Ovary (tissue), 9 donors: Measurements from ENCODE around the gene MB. TPM values are rescaled to one million over a fixed set of nuclear protein-coding genes. Genes with fewer than 3 reads are reported as not detected.

Source experiments
- DNase-seq, 5 donors: peaks; one replicate each; pipeline ENCODE4 v3.0.0-alpha.2; 2019 to 2020
- H3K27ac ChIP-seq, 2 donors: fragments of 200-600 bp; one replicate each; pipeline versions ENCODE4 v1.5.1 to v1.8.0; 2019 to 2022
- H3K27me3 ChIP-seq: fragments of 200-600 bp; one replicate; pipeline ENCODE4 v1.8.0; 2022
- H3K36me3 ChIP-seq: fragments of 200-600 bp; sonication (generic); one replicate; pipeline ENCODE4 v1.5.1; 2019
- H3K4me1 ChIP-seq: one replicate; pipeline ENCODE4 v1.8.1; 2013; ENCODE audit warnings: mild to moderate bottlenecking, moderate library complexity; ENCODE audit not compliant: insufficient read depth
- H3K4me3 ChIP-seq: fragments of 200-600 bp; sonication (generic); one replicate; pipeline ENCODE4 v1.5.1; 2017
- H3K9me3 ChIP-seq, 2 donors: fragments of 200-600 bp in 1 of 2; sonication (generic) in 1 of 2; one replicate each; pipeline versions ENCODE4 v1.5.1 to v1.8.1; 2013 to 2019; ENCODE audit warnings: mild to moderate bottlenecking in 1 of 2, moderate library complexity in 1 of 2
- EP300 ChIP-seq: sonication (generic); formaldehyde crosslinking; IDR thresholded peaks from one replicate; pipeline ENCODE4 v1.6.1; 2017; ENCODE audit warnings: antibody characterized with exemption
- POLR2A ChIP-seq: fragments of 450-650 bp; IDR thresholded peaks from one replicate; pipeline ENCODE4 v1.6.1; 2017; ENCODE audit warnings: antibody characterized with exemption, mild to moderate bottlenecking, moderate library complexity
- WGBS, 3 donors: extraction: QIAGEN DNeasy Blood & Tissue Kit in 1 of 3; methylation state at CpG; one replicate each; pipeline versions ENCODE4 v1.1.5 to v1.1.7; 2013 to 2017; 5-methylcytosine and 5-hydroxymethylcytosine counted together
- intact Hi-C, 4 donors: fragments of 100-400 bp; cut with DNase I; formaldehyde crosslinking; loops; one replicate each; pipeline versions ENCODE4 v1.11.0 to v1.15.1; 2022 to 2023
- polyA plus RNA-seq, 2 donors: library from polyadenylated mRNA; stranded (reverse); fragments of 200-250 nt in 1 of 2; fragments of 350-450 nt in 1 of 2; fragmentation: Illumina TruSeq in 1 of 2; extraction: RNeasy Lipid Tissue Mini Kit (QIAGEN cat#74804) in 1 of 2; gene quantifications; one replicate each; pipeline ENCODE4 v1.2.3, GENCODE V29; 2013 to 2014
- total RNA-seq, 7 donors: library from RNA; depleted of rRNA in 2 of 7; stranded (reverse); fragments of >200 nt in 2 of 7; fragmentation: NEBNext Ultra II Directional in 3 of 7; extraction: Animal tissue kit (Norgen Biotek cat#: 25700) in 3 of 7; gene quantifications; one replicate each; pipeline versions ENCODE4 v1.1.0 to v1.2.4, GENCODE V29; 2016 to 2023
- TF ChIP-seq, protein P1 (sequence below), 3 donors: fragments of 450-650 bp in 2 of 3; fragments of 200-600 bp in 1 of 3; IDR thresholded peaks; one replicate each; pipeline versions ENCODE4 v1.5.1 to v1.8.0; 2016 to 2022; ENCODE audit warnings: antibody characterized with exemption in 3 of 3, mild to moderate bottlenecking in 1 of 3
- donor health status: DM: no; HTN: no; CAD: no; lungs with moderate emphysema.
- donor health status: DM: no; HTN: no; CAD: no.
- donor health status: Bipolar disorder and iron deficiency.
- donor health status: DM: yes; HTN: yes; CAD: no.
- donor health status: DM: no; HTN: no; CAD: no.
- donor health status: DM: yes; HTN: yes; CAD: no.

The MB gene
- total and polyA plus RNA-seq, 9 donors: 1.3 to 3.0 (median 1.9) TPM; not detected in 3

- H3K27ac ChIP-seq: no peak overlapping the region
- WGBS, 3 donors: 66 to 85% (median 74%) methylated on average over 1 of the region's 1 CpG
- no peak for DNase-seq
- H3K36me3 ChIP-seq: no peaks in the 10 kb centered on the region
- no peaks in the 10 kb centered on the region for H3K9me3 ChIP-seq
- peaks cover 8% of the 10 kb centered on the region for H3K4me1 ChIP-seq
- intact Hi-C loops: no loop called here
- H3K4me3 ChIP-seq: no peak overlapping the region
- no peak for TF ChIP-seq POLR2A
- TF ChIP-seq, protein P1, sequence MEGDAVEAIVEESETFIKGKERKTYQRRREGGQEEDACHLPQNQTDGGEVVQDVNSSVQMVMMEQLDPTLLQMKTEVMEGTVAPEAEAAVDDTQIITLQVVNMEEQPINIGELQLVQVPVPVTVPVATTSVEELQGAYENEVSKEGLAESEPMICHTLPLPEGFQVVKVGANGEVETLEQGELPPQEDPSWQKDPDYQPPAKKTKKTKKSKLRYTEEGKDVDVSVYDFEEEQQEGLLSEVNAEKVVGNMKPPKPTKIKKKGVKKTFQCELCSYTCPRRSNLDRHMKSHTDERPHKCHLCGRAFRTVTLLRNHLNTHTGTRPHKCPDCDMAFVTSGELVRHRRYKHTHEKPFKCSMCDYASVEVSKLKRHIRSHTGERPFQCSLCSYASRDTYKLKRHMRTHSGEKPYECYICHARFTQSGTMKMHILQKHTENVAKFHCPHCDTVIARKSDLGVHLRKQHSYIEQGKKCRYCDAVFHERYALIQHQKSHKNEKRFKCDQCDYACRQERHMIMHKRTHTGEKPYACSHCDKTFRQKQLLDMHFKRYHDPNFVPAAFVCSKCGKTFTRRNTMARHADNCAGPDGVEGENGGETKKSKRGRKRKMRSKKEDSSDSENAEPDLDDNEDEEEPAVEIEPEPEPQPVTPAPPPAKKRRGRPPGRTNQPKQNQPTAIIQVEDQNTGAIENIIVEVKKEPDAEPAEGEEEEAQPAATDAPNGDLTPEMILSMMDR (IDR thresholded peaks at IDR 0.05): no peak
- TF ChIP-seq EP300: no peak
- H3K27me3 ChIP-seq: no peaks in the 10 kb centered on the region
Observed at GRCh38 chr22:35560824-35561223, 56.3 kb downstream of the MB start.

GRCh38 chr22:35560366-35560765 is 56.8 kb downstream of the MB start:
- Histone ChIP-seq H3K4me3 (no peak overlapping the region), H3K36me3 (no peaks in the 10 kb centered on the region), H3K4me1 (peaks cover 5% of the 10 kb centered on the region), H3K9me3 (no peaks in the 10 kb centered on the region), H3K27me3 (no peaks in the 10 kb centered on the region), H3K27ac (no peak overlapping the region)
- intact Hi-C loops: no loop called here
- WGBS, 3 donors: 56 to 67% (median 65%) methylated on average over 5 of the region's 5 CpGs
- TF ChIP-seq, protein P1 (IDR thresholded peaks at IDR 0.05): no peak
- TF ChIP-seq EP300 (no peak), POLR2A (no peak)
- DNase-seq: no peak

- Histone ChIP-seq H3K27ac (no peak overlapping the region), H3K4me3 (no peak overlapping the region), H3K27me3 (no peaks in the 10 kb centered on the region), H3K9me3 (no peaks in the 10 kb centered on the region), H3K36me3 (no peaks in the 10 kb centered on the region), H3K4me1 (no peaks in the 10 kb centered on the region)
- intact Hi-C loops: no loop called here
- TF ChIP-seq EP300: no peak
- no peak for TF ChIP-seq POLR2A
- TF ChIP-seq, protein P1 (IDR thresholded peaks at IDR 0.05): no peak
- 80 to 84% (median 82%) methylated on average over 2 of the region's 2 CpGs for WGBS, 3 donors
- DNase-seq: no peak
Observed at GRCh38 chr22:35559354-35560005, 57.6 kb downstream of the MB start.

GRCh38 chr22:35558719-35559118 is 58.4 kb downstream of the MB start:
- Histone ChIP-seq H3K27ac (no peak overlapping the region), H3K4me1 (no peaks in the 10 kb centered on the region), H3K36me3 (no peaks in the 10 kb centered on the region), H3K4me3 (no peak overlapping the region), H3K9me3 (no peaks in the 10 kb centered on the region), H3K27me3 (no peaks in the 10 kb centered on the region)
- TF ChIP-seq EP300 (no peak), POLR2A (no peak)
- TF ChIP-seq, protein P1 (IDR thresholded peaks at IDR 0.05): no peak
- WGBS, 3 donors: 58 to 91% (median 68%) methylated on average over 3 of the region's 3 CpGs
- intact Hi-C loops: no loop called here
- no peak for DNase-seq
